Hematopoietic multipotent progenitor cell treated with erythropoietin and hydrocortisone succinate and interleukin-3 and kit ligand, for 17 days (in vitro differentiated cells): ENCODE data around the gene STX16.

Experiments used
- DNase-seq: peaks from one replicate; pipeline ENCODE4 v3.0.0-alpha.2; 2015; ENCODE audit warnings: low spot score

STX16 gene

DNA sequence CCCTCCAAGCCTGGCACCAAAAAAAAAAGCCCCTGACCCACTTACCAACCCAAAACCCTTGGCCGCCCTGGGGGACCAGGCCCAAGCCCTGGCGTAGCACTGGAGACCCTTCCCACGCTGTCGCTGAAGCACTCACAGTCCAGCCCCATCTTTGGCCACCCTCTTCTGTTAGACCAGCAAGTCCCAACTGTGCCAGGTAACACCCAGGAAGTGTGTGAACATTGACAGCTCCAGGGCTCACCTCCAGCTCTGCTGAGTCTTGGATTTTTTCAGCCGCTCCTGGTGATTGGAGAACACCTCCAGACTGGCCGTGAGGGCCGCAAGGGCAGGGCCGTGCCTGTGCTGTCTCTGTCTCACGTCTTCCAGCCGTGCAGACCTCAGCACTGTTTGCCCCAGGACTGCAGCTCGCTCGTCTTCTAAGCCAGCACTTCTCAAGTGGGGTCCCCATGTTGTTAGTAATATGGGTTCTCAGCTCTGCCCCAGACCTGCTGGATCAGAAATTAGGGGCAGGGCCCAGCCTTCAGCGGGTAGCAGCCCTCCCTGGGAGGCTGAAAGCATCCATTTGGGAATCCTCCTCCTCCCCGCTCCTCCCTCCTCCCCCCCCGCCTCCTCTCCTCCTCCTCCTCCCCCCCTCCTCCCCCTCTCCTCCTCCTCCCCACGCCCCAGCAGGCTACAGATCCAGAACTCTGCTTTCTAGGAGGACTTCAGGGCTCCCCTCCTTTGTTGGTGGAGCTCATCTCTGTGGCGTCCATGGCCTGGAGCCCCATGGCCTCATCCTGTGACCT lies 59.6 kb downstream of the STX16 start:
- no peak for DNase-seq

DNA sequence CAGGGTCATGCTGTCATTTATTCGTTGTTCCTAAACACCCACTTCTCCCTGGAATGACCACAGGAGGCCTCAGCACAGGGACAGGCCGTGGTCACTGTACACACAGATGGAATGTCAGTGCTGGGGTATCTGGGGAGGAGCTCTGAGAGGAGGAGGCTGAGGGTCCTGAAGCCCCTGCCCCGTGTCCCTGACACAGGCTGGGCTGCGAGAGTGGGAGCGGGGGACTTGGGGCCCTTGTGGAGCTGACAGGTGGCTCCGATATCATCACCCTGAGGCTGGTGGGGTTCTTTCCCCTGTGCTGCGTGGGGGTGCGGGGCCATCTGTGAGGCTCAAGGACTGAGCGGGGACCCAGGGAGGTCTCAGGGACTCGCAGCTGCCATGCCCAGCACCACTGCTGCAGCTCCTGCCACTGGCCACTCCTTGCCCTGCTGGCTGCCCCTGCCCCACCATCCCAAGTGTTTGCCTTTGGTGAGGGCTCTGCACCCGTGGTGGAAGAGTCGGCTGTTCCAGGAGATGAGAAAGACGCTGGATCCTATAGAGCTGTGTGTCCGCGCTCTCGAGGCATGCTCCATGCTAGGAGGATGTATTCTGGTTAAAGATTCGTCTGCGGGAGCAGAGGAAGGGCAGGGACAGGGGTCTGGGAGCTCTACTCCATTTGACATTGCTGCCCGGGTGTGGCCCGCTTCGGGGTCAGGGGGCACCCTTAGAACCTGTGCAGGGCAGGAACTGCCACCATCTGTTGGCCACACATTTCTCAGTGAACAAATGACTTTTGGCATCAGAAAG lies 60.4 kb downstream of the STX16 start:
- no peak for DNase-seq

DNA sequence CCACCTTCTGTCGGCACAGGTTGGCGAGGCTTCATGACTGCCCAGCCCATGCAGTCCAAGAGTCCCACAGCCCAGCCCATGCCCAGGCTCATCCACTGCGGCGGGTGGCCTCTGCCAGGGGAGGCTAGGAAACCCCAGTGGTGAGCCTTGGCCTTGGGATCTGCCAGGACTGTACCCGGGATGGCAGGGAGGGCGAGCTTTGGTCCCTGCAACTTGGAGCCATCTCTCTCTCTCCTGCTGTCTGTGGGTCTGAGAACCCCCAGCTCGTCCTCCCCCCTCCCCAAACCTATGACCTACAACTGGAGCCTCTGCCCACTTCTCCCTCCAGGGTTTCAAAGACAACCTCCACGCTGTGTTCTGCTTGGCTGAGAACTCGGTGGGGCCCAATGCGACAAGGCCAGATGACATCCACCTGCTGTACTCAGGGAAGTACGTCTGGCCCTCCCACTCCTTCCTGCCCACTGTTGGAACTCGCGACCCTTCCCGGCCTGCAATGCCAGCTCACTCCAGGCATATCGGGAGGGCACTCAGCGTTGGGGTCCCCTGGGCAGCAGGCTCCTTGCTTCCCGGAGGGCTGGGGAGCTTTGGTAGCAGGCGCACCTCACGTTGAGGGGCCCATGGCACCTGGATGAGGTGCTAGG lies 61.2 kb downstream of the STX16 start:
- no peak for DNase-seq

DNA sequence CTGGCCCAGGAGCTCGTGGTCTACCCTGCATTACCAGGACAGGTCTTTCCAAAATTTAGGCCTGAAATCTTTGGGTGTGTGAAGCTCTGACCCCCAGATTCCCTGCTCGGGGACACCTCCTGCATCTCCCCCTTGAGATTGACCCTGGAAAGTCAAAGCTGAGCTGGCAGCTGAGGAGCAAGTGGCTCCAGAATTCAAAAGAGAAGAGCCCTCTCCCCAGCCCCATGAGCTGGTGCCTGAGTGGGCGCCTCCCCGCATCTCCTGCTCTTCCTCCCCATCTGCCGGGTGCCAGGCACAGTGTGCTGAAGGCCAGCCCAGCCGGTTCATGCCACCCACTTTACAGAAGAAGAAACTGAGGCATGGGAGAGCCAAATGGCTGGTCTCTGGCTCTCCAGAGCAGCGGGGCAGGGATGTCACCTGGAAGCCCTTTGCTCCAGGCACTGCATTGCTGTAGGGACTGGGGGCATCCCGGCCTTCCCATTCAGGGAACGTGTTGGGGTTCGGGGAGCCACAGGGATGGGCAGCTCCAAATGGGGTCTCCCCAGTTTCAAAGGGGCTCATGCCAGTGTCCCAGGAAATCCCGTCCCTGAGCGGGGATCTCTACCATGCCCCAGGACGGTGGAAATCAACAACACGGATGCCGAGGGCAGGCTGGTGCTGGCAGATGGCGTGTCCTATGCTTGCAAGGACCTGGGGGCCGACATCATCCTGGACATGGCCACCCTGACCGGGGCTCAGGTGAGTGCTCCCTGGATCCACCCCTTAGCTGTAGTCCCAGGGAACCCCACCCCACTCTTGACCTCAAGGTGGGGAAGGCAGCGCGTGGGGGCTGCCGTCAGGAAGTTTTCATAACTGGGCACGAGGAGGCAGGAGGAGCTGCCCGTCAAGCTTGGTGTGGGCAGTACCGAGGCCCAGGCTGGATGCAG lies 62.0 kb downstream of the STX16 start:
- DNase-seq = no peak

DNA sequence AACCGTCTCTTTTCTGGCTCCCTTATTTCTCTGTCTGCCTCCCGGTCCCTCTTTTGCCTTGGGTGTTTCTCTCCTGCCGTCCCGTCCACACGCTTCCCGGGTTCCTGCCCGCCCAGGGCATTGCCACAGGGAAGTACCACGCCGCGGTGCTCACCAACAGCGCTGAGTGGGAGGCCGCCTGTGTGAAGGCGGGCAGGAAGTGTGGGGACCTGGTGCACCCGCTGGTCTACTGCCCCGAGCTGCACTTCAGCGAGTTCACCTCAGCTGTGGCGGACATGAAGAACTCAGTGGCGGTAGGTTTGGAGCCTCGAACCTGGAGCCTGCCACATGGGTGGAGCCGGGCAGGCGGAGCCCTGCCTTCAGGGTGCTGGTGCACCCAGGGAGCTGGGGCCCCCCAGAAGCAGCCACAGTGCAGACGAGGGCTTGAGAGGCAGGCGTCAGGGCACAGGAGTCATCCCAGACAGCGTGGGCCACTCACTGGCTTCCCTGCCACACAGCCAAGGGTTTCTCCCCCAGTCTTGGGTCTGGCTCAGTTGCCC lies 62.8 kb downstream of the STX16 start:
- no peak for DNase-seq

DNA sequence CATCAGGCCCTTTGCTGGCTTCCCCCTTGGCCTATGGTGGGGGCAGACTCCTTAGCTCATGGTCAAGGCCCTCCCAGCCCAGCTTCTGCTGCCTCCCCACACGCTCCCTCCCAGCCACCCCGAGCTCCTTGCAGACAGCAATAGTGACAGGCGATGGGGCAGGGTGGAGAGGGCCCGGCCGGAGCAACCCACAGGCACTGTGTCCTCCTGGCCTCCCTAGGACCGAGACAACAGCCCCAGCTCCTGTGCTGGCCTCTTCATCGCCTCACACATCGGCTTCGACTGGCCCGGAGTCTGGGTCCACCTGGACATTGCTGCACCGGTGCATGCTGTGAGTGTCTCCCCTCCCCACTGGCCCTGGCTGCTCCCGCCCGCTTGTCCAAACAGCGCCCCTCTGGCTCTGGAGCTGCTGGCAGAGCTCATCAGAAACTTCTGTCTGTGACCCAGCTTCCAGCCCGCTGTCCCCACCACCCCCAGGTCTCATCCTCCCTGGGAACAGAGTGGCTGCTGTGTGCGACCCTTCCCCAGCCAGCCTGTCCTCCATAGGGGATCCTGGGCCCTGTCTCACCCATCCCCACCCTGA lies 63.3 kb downstream of the STX16 start:
- DNase-seq = no peak

DNA sequence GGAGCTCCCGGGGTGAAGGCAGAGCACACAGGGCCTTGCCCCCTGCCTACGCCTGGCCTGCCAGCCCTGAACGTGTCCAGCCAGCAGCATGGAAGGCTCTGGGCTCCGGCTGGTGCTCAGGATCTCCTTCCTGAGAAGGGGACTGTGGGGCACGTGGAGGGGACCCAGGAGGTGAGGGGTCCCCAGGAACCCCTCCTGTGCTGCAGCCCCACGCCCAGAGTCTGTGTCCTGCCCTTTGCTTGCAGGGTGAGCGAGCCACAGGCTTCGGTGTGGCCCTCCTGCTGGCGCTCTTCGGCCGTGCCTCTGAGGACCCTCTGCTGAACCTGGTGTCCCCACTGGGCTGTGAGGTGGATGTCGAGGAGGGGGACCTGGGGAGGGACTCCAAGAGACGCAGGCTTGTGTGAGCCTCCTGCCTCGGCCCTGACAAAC lies 63.9 kb downstream of the STX16 start:
- DNase-seq = no peak

DNA sequence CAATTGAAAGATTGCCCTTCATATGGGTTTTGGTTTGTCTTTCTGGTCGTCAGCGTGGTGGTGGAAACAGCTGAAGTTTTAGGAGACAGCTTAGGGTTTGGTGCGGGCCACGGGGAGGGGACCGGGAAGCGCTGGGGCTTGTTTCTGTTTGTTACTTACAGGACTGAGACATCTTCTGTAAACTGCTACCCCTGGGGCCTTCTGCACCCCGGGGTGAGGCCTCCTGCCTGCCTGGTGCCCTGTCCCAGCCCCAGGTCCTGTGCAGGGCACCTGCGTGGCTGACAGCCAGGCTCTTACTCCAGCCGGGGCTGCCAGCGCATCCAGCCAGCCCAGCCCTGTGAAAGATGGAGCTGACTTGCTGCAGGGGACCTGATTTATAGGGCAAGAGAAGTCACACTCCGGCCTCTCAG lies 64.3 kb downstream of the STX16 start:
- no peak for DNase-seq

DNA sequence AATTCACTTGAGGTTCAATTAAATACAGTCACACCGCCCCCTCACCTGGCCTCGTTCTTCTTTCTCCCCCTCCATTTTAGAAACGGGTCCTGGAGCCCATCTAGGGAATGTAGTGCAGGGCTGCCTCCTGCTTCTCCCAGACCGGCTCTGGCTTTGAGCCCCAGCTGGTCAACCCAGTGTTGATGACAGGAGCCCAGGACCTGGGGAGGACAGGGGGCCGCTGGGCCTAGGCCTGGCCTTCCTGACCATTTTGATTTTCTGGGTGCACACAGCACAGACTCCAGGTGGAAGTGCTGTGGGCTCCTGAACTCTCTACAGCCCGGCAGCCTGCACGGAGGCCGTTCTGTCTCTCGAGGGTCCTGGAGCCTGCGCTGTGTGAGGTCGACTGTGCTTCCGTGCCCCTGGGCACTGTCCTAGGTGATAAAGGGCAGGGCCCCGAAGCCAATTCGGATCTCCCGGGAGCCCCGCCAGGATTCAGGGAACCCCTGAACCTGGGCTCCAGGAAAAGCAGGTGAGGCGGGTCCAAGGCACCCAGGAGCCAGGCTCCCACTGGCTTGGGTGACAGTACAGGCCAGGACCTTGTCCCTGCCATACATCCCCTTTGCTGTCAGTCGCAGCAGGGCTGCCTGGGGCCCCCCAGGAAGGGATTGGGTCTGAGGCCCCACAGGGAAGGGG lies 64.9 kb downstream of the STX16 start:
- no peak for DNase-seq

DNA sequence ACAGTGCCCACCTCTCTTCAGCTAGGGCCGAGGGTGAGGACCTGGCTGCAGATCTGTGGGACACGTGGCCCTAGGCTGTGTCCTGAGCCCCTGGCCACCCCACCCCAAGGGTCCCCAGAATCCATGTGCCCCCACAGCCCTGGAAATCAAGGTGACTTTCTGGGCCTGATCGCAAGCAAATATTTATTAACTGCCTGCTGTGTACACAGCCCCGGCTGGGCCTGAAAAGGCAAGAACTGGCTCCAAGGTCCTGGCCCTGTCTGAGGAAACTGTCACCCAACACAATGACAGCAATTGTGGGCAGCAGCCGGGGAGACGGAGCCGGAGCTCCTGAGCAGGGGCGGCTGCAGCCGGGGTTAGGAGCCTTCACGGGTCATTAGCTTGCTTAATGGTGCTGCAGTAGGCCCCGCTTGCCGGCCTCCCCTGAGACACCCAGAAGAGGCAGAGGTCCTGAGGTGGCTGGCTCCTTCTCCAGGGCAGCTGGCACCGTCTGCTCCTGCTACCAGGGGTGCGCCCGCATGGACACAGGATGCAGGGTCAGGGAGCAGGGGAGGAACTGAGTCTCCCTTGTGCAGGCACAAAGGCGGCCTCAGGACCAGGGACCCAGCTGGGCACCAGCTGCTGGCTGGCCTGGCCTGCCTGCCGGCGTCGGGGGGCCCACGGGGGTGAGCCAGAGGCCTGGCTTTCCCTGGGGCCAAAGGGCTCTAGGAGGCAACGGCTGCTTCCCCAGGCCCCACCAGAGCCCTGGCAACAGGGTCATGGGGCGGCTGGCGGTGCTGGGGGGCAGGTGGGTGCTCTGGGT lies 65.6 kb downstream of the STX16 start:
- DNase-seq = no peak

DNA sequence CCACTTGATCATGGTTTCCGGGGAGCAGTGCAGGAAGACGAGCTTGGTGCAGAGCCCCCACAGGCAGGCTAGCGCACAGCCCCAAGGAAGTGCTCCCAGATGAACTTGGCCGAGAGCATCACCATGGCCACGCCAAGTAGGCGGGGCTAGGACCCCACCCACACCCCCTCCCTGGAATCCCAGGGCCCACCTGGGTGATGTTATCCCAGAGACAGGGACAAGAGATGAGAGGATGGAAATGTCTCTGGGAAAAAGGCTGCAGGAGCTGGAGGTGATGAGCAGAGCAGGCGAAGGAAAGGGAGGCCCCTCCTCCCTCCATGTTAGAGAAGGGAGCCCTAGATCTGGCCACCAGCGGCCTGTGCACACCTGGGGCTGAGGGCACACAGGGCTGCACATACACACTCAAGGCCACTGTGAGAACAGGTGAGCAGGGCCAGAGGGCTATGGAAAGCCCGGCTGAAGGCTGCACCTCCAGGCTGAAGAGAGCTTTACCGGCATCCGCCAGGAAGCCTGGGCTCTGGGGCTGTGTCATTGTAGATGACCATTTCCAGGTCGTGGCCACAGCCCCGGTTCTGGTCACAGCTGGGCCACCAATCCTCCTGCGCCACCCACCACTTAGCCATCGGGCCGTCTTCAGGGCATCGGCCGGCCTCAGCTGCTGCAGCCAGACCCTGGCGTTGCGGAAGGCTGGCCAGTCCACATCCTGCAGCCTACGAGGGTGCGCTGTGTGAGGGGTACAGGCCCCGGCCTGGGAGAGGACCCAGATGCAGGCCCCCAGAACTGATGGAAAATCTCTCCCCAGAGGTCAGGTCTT lies 66.4 kb downstream of the STX16 start:
- DNase-seq = no peak

DNA sequence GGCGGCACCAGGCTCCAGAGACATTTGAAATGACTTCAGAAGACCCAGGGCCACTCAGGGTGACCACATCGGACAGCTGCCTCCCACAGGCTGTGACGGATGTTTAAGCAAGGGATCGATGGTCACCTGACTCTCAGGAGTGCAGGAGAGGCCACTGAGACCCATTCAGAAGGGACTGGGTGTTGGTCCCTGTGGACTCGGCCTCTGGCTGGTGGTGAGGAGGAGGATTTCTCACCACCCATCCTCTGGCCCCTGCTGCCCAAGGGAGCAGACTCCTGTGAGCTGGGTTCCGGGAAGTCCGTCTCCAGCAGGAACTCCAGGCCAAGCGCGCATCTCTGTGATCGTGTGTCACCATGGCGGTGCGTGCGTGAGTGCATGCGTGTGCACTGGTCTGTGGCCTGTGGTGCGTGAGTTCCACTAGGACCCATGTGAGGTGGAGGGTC lies 67.1 kb downstream of the STX16 start:
- no peak for DNase-seq

DNA sequence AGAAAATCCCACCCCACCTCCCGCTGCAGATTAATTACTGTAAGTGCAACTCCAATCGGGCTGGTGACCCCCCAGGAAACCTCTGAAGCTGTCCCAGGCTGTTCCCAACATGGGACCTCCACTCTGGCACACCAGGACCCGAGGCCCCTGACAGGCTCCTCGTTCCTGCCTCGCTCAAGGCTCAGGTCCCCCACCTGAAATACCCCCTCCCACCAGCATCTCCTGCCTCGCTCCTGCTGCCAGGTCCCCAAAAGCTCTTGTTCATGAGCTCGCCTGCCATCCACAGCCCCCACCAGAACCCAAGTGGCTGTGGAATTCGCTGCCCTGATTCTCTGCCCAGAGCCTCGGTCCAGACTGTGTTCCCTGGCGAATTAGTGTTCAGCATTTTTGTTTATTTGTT lies 67.6 kb downstream of the STX16 start:
- no peak for DNase-seq

DNA sequence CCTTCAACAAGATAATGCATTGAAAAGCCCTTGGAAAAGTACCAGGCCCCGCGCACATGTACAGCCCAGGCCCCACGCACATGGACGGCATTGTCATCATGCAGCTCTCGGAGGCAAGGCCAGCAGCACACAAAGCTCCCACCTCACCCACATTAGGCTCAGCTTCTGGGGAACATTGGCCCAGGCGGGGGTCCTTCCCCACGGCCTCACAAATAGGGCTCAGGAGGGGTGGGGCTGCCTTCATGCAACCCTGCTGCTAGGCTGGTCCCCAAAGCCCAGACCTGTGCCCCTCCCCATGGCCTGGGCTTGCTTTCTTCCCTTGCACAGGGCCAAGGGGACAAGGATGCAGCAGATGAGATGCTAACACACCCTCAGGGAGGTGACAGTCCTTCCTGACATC lies 68.2 kb downstream of the STX16 start:
- DNase-seq = no peak

DNA sequence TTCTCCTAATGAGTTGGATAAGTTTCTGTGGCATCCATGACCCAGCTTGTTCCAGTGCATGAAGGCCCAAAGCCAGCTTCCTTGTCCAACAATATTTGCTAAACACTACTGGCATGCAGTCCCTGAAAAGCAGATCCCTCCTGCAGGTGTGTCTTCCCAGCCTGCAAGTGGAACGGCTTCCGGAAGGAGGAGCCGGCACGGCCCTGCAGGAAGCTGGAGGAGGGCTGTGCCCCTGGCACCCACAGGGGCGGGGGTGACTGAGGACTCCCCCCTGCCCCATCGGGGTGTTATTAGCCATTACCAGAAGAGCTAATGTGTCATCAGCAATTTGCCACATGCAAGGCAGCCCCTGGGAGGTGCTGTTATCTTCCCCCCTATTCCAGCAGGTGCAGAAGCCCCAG lies 68.9 kb downstream of the STX16 start:
- DNase-seq = no peak

DNA sequence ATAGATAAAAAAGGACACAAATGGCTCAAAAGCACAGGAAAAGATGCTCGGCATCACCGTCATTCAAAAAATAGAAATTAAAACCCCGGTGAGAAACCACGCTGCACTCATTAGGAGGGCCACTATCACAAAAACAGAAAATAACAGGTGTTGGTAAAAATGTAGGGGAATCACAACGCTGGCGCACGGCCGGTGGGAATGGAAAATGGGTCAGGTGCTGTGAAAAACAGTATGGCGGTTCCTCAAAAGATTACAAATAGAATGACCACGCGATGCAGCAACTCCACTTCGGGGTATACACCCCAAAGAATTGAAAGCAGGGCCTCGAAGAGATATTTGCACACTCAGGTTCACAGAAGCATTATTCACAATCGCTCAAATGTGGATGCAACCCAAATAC lies 69.8 kb downstream of the STX16 start:
- DNase-seq = no peak

DNA sequence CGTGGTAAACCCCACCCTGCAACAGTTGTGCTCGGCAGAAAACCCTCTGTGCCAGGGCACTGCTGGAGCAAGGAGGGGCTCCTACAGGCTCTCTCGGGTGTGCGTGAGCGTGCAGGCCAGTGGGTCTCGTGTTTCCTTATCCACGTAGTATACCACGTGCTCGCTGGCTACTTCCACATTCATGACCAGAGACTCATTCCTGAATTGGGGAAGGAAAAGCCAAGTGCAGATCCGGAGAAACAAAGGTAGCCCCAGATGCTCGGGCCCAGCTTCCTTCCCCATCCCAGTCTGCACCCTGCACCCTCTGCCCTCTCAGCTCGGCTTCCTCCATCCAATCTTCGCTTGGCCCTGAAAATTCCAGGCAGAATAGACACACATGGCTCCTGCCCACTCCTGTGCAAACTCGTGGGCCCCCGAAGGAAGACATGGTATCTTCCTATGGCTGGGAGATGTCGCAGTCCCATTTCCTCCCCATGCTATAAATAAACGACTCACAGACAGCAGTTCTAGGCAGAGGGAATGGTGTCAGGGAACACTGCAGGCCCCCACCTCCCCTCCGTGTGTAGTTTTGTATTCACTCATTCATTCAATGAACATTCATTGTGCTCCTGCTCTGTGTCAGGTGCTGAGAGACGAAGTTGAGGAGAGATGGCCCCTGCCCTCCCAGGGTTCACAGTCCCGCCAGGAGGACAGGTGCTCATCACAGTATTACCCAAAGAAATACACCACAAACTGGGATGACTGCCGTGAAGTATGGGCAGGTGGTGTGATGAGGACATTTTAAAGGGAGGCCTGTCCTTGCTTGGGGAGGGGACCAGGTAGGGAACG lies 71.1 kb downstream of the STX16 start:
- DNase-seq = no peak
